ENCODE results near the gene AP4B1. TPM values are rescaled to one million over a fixed set of nuclear protein-coding genes. Genes with fewer than 3 reads are reported as not detected.
A peak's percentile ranks its signal among the peaks of the same experiment; 100 is the strongest.

Gene AP4B1
- total and polyA plus RNA-seq, 9 of the 15 experiments (the other 6 are each of a cell fraction or from before 2014, with no cell fraction given), result 15.8 to 36.5 (median 24.6) TPM

DNA sequence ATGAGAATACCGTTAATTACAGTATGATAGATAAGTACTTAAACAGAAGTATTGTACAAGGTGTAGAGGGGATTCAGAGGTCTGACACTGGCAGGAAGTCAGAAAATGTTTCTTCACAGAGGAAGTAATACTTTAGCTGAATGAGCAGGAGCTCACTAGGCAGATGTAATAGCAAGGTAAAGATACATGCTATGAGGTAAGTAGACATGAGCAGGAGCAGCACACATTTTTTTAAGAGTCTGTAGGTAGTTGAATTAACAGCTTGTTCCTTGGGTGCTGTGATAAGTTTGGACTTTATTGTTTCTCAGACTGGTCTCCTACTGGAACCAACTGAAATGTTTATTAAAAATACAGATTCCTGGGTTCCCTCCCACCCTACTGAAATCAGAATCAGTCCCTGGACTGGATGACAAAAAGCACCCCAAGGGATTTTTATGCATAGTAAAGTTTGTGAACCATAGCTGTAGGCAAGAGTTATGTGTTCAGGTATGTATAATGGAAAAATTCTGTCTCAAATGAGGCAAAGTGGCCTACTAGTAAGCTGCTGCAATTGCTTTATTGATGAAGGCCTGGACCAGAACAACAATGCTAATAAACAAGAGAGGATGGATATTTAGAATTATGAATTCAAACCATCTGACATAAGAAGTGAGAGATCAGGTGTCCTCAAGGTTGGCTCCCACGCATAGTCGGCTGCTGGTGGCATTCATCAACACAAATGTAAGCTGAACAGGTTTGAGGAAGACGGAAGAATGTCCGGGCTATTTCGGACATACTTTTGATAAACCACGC, 902 bp downstream of the AP4B1 start (continued):
- no peak for TF ChIP-seq KHSRP (IDR thresholded peaks at IDR 0.05)
- no peak for TF ChIP-seq ATF1 (CRISPR knock-in tag; IDR thresholded peaks at IDR 0.05)
- TF ChIP-seq ATF1 (tag; IDR thresholded peaks at IDR 0.05), result no peak
- TF ChIP-seq MIER1 (IDR thresholded peaks at IDR 0.05; ENCODE audit: low read depth), result peak; percentile 7; the same call in 1 of the 2 replicates
- TF ChIP-seq RFX7 (CRISPR knock-in tag; IDR thresholded peaks at IDR 0.05), result no peak
- no peak for TF ChIP-seq USF1 (CRISPR knock-in tag; IDR thresholded peaks at IDR 0.05)

DNA sequence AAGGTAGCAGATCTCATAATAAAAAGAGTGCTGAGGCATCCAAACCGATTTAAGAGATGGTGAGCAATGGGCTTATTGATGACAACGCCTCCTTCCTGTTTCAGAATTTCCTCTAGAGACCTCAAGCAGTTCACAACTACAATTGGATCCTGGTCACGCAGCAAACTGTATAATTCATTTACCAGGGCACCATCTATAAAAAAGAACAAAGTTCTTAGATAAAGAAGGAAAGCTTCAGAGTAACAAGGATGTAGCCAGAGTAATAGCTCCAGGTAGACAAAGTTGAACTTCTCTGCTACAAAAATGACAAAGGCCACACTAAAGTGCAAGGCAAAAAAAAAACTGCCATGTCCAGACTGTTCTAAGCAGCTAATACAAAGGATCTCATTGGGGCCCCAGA, 3.4 kb downstream of the AP4B1 start:
- in situ Hi-C loops (cut with MboI), result no loop called here
- WGBS (ENCODE audit: insufficient coverage, low coverage, missing lambda C conversion rate), result 61% methylated on average over 3 of the region's 3 CpGs
- no peak overlapping the region for H2AFZ ChIP-seq (ENCODE audit: low read depth, low read length)

More for the DNA sequence above, 3.4 kb downstream of the AP4B1 start:
- ChIA-PET POLR2A (interaction anchor here (1.0 to 1.8 kb wide), 2 partner anchors 10 to 13 kb away, joined by 4 to 6 read pairs; no protein-coding TSS in a partner anchor), CTCF (ENCODE audit: low intra/inter-chr PET ratio) (interaction anchor here (0.5 kb wide), 1 partner anchor 63 kb away, joined by 3 read pairs; no protein-coding TSS in a partner anchor)
- Histone ChIP-seq H3K36me3 (ENCODE audit: control insufficient read depth, insufficient read depth, low read length) (peaks cover 59% of the 10 kb centered on the region), H3K9me3 (replicated peaks; ENCODE audit: control insufficient read depth, insufficient read depth, low read depth, low read length) (no peaks in the 10 kb centered on the region), H3K27me3 (ENCODE audit: control insufficient read depth in 2 of 2, insufficient read depth in 2 of 2, low read length in 2 of 2) (no peaks in the 10 kb centered on the region), H3K79me2 (ENCODE audit: control insufficient read depth, insufficient read depth, low read length) (peaks cover 30% of the 10 kb centered on the region), H4K20me1 (replicated peaks; ENCODE audit: control insufficient read depth, insufficient read depth, low read length) (no peaks in the 10 kb centered on the region), H3K27ac (ENCODE audit: extremely low read depth, low read depth, low read length) (no peak overlapping the region), H3K9me1 (ENCODE audit: control insufficient read depth, insufficient read depth, low read length) (no peaks in the 10 kb centered on the region), H3K4me1 (replicated peaks in 1 of 2; ENCODE audit: control insufficient read depth in 2 of 2, insufficient read depth in 2 of 2, low read length in 2 of 2) (peaks cover 7 to 14% of the 10 kb centered on the region in 2 experiments; a peak in 4 of 5 replicates), H3K9ac (ENCODE audit: insufficient read depth in 1 of 2, low read depth in 2 of 2, low read length in 2 of 2) (no peak overlapping the region), H3K4me2 (ENCODE audit: insufficient read depth, low read length) (no peak overlapping the region), H3K4me3 (no peak overlapping the region)
- BruUV-seq (replicated peaks), result no TSS peak
- FAIRE-seq (no peak), DNase-seq (ENCODE audit: extremely low read depth in 1 of 4, low spot score in 3 of 4) (no peak), ATAC-seq (no peak)
- TF ChIP-seq U2AF1 (optimal IDR thresholded peaks at IDR 0.05; ENCODE audit: low read depth, low read length) (no peak), AFF4 (CRISPR knock-in tag; IDR thresholded peaks at IDR 0.05) (no peak), MAFF (IDR thresholded peaks at IDR 0.05; ENCODE audit: low read length) (no peak)
- intact Hi-C loops (cut with micrococcal nuclease), result no loop called here

All from K562 (cell line).